HG03378 (cell line): Measurements from ENCODE around the gene TOMT.

Source experiments
- ATAC-seq: cut with Tn5 transposase; IDR thresholded peaks from one replicate; pipeline ENCODE4 v1.9.1; 2021; ENCODE audit warnings: mild to moderate bottlenecking, moderate library complexity; ENCODE audit not compliant: unreplicated experiment

Gene TOMT

DNA sequence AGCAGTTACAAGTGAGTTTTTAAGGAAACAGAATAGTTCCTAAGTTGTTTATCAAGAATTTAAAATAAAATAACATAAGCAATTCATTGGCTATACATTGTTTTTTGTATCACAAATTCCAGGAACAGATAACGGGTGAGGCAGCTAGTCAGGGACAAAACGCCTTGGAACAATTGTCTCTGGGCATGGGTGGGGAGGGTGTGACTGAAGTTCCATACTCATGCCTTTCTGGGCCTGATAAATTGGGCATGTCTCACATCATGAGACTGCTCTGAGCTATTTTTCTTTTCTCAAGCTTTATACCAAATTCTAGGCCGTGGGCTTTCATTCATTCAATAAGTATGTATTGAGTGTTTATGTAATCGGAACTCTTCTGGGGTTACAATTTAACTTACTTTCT lies 51.4 kb downstream of the TOMT start:
- ATAC-seq = no peak
